ENCODE data around the gene HRC.
A peak's percentile ranks its signal among the peaks of the same experiment; 100 is the strongest.

Gene HRC

GRCh38 chr19:49111218-49111998 is 43.8 kb downstream of the HRC start:
- no peak for DNase-seq

- DNase-seq = no peak
Measured at GRCh38 chr19:49110567-49110966, 44.6 kb downstream of the HRC start.

GRCh38 chr19:49109569-49110233 is 45.5 kb downstream of the HRC start:
- no peak for DNase-seq

- DNase-seq = no peak
Measured at GRCh38 chr19:49109051-49109450, 46.1 kb downstream of the HRC start.

GRCh38 chr19:49107625-49108459 is 47.4 kb downstream of the HRC start:
- no peak for DNase-seq

- peak; percentile 84 for DNase-seq
Measured at GRCh38 chr19:49106648-49107135, 48.5 kb downstream of the HRC start.

GRCh38 chr19:49104229-49104864 is 50.8 kb downstream of the HRC start:
- DNase-seq = no peak

- DNase-seq = no peak
Measured at GRCh38 chr19:49103331-49104085, 51.7 kb downstream of the HRC start.

- DNase-seq = no peak
Measured at GRCh38 chr19:49102303-49102702, 52.9 kb downstream of the HRC start.
